SJSA1 (cell line): ENCODE data around the gene FAP. TPM values are rescaled to one million over a fixed set of nuclear protein-coding genes. Genes with fewer than 3 reads are reported as not detected.

ENCODE experiments used
- DNase-seq, 2 experiments: peaks; one replicate each; pipeline ENCODE4 v3.0.0-alpha.2; 2015 to 2020; ENCODE audit warnings: low spot score in 2 of 2, low read depth in 1 of 2
- H3K27ac ChIP-seq: fragments of 250-450 bp; sonication (Bioruptor Pico); 2 replicates; pipeline ENCODE4 v1.5.1; 2020; ENCODE audit warnings: mild to moderate bottlenecking, moderate library complexity
- H3K27me3 ChIP-seq: fragments of 250-450 bp; sonication (Bioruptor Pico); replicated peaks from 2 replicates; pipeline ENCODE4 v1.5.1; 2020; ENCODE audit warnings: mild to moderate bottlenecking, moderate library complexity
- H3K36me3 ChIP-seq: fragments of 250-450 bp; sonication (Bioruptor Pico); 2 replicates; pipeline ENCODE4 v1.5.1; 2020; ENCODE audit warnings: mild to moderate bottlenecking
- H3K4me1 ChIP-seq: fragments of 250-450 bp; sonication (Bioruptor Pico); replicated peaks from 2 replicates; pipeline ENCODE4 v1.6.1; 2021; ENCODE audit warnings: mild to moderate bottlenecking
- H3K4me3 ChIP-seq: fragments of 250-450 bp; sonication (Bioruptor Pico); 2 replicates; pipeline ENCODE4 v1.5.1; 2020; ENCODE audit warnings: mild to moderate bottlenecking
- H3K9me3 ChIP-seq: fragments of 250-450 bp; sonication (Bioruptor Pico); replicated peaks from 2 replicates; pipeline ENCODE4 v1.5.1; 2020; ENCODE audit warnings: mild to moderate bottlenecking
- total RNA-seq: library from RNA; depleted of rRNA; stranded (reverse); fragments of >200 nt; shearing (Covaris generic); gene quantifications from 2 replicates; pipeline ENCODE4 v1.2.3, GENCODE V29; 2014

Gene FAP
- total RNA-seq, 1 experiment from 2014 or later, result 35.6 TPM

GRCh38 chr2:162159446-162159845 lies 83.8 kb downstream of the FAP start:
- Histone ChIP-seq H3K27me3 (0 out of 2 replicates have a peak, but pooled peaks cover 2% of the 10 kb centered on the region), H3K27ac (no peak overlapping the region), H3K4me3 (no peak overlapping the region), H3K9me3 (no peaks in the 10 kb centered on the region), H3K4me1 (no peaks in the 10 kb centered on the region), H3K36me3 (no peaks in the 10 kb centered on the region)
- DNase-seq, result no peak

DNA sequence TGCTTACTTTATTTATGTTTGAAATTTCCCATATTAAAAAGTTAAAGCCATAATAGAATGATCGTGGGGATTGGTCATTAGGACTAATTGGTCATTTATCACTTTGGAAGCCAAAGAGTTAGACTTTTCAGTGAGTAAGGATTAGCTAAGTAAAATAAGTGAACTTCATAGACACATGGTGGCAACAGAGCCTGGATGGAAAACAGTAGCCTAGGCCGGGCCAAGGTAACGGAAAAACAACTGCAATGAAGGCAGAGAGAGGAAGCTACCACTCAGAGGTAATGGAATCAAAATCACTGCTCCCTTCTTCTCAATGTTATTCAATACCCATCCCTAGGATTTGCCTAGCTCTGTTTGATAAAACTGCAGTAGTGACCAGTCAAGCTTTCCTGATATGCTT lies 87.1 kb downstream of the FAP start:
- no peak overlapping the region for H3K4me3 ChIP-seq
- no peaks in the 10 kb centered on the region for H3K4me1 ChIP-seq
- H3K27ac ChIP-seq, result no peak overlapping the region
- H3K36me3 ChIP-seq, result no peaks in the 10 kb centered on the region
- H3K27me3 ChIP-seq, result peaks cover 2% of the 10 kb centered on the region; the same call in 1 of the 2 replicates
- H3K9me3 ChIP-seq, result no peaks in the 10 kb centered on the region
- DNase-seq, result no peak

GRCh38 chr2:162155093-162155492 lies 88.2 kb downstream of the FAP start:
- DNase-seq, result no peak
- no peaks in the 10 kb centered on the region for H3K36me3 ChIP-seq
- H3K27ac ChIP-seq, result no peak overlapping the region
- H3K27me3 ChIP-seq, result peaks cover 2% of the 10 kb centered on the region; the same call in 1 of the 2 replicates
- no peak overlapping the region for H3K4me3 ChIP-seq
- no peaks in the 10 kb centered on the region for H3K9me3 ChIP-seq
- no peaks in the 10 kb centered on the region for H3K4me1 ChIP-seq

DNA sequence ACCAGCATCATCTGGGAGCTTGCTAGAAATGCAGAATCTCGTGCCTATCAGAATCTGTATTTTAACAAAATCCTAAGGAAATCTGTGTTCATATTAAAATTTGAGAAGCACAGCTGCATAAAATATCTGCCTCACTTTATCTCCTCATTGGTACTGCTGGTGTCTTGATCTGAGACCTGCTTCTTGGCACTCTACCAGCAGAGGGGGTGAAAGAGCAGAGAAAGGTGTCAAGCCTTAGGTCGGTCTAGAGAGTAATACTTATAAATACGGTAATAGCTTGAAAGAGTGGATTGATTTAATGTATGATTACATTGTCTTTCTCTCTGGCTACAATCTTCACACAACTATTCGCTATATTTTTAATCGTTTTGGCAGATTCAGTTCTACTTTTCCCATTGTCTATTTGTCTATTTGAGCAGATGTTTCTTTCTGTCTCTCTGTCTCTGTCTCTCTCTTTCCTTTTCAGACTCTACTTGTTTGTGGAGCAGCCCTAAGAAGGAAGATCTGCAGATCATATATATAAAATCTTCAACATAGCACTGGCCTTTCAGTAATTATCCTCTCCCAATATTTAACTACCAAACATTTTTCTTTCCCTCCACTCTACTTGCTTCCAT lies 89.5 kb downstream of the FAP start:
- H3K4me1 ChIP-seq, result no peaks in the 10 kb centered on the region
- no peak overlapping the region for H3K27ac ChIP-seq
- H3K27me3 ChIP-seq, result no peaks in the 10 kb centered on the region; the same call in 1 of the 2 replicates
- H3K9me3 ChIP-seq, result no peaks in the 10 kb centered on the region
- peak; percentile 24 to 59 for DNase-seq
- no peak overlapping the region for H3K4me3 ChIP-seq
- no peaks in the 10 kb centered on the region for H3K36me3 ChIP-seq

GRCh38 chr2:162152147-162152546 lies 91.1 kb downstream of the FAP start, which contains the start of gene GCG:
GCG (minus strand) TSS chr2:162152247; CDS start chr2:162149178, 3,069 bp downstream.
- H3K27ac ChIP-seq, result no peak within 1 kb of the TSS
- no peaks in the 10 kb centered on the region for H3K9me3 ChIP-seq
- H3K4me3 ChIP-seq, result no peak within 1 kb of the TSS
- H3K4me1 ChIP-seq, result peaks cover under 1% of the 10 kb centered on the region
- no peaks in the 10 kb centered on the region; the same call in 1 of the 2 replicates for H3K27me3 ChIP-seq
- DNase-seq, result no peak
- H3K36me3 ChIP-seq, result no peaks in the 10 kb centered on the region

DNA sequence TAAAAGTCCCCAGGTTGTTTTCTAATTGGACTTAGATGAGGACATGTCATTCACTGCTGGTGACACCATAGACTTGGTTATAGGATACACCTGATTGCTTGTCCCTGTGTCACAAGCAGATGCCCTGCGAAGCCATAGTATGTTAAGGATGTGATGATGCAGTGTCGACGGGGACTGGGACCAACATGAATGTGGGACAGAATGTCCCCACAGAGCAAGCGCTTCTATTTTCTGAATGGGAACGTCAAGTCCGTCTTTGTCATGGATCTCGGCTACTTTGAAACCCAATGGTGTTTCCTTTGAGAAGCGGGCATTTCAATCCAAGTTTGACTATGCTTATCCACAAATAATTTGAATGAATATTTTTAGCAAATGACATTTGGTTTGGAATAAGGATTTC lies 93.3 kb downstream of the FAP start:
- no peak overlapping the region for H3K4me3 ChIP-seq
- no peaks in the 10 kb centered on the region for H3K36me3 ChIP-seq
- peaks cover 8% of the 10 kb centered on the region for H3K4me1 ChIP-seq
- H3K27me3 ChIP-seq, result no peaks in the 10 kb centered on the region; the same call in 1 of the 2 replicates
- H3K27ac ChIP-seq, result no peak overlapping the region
- no peaks in the 10 kb centered on the region for H3K9me3 ChIP-seq
- no peak for DNase-seq

DNA sequence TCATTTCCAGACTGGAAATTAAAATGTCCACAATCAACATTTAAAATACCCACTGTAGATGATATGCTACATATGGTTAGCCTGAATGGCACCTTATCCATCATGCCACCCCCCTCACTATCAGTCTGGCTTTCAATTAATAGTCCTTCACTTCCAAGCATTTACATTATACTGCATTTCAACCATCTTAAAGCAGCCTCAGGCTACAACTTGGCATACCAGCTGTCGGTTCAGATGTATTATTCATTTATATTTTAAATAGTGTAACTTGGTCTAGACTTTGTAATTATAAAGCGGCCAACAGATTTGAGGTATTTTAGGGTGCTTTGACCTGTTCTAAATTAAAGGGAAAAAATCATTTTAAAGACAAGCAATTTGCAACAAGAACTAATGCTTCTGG lies 93.8 kb downstream of the FAP start:
- peaks cover 8% of the 10 kb centered on the region for H3K4me1 ChIP-seq
- H3K27ac ChIP-seq, result no peak overlapping the region
- H3K4me3 ChIP-seq, result no peak overlapping the region
- no peak for DNase-seq
- no peaks in the 10 kb centered on the region for H3K9me3 ChIP-seq
- no peaks in the 10 kb centered on the region for H3K36me3 ChIP-seq
- H3K27me3 ChIP-seq, result no peaks in the 10 kb centered on the region; the same call in 1 of the 2 replicates

- Histone ChIP-seq H3K27ac (no peak overlapping the region), H3K9me3 (no peaks in the 10 kb centered on the region), H3K36me3 (no peaks in the 10 kb centered on the region), H3K27me3 (no peaks in the 10 kb centered on the region; the same call in 1 of the 2 replicates), H3K4me1 (peaks cover 8% of the 10 kb centered on the region), H3K4me3 (no peak overlapping the region)
- no peak for DNase-seq
Measured at GRCh38 chr2:162148956-162149355, 94.3 kb downstream of the FAP start.

- Histone ChIP-seq H3K4me1 (peaks cover 8% of the 10 kb centered on the region), H3K36me3 (no peaks in the 10 kb centered on the region)
Measured at GRCh38 chr2:162143969-162144368, 99.3 kb downstream of the FAP start.

GRCh38 chr2:162138310-162138709 lies 104.9 kb downstream of the FAP start:
- Histone ChIP-seq H3K9me3 (no peaks in the 10 kb centered on the region), H3K27me3 (0 out of 2 replicates have a peak, but pooled peaks cover 2% of the 10 kb centered on the region), H3K36me3 (no peaks in the 10 kb centered on the region), H3K27ac (no peak overlapping the region), H3K4me1 (no peaks in the 10 kb centered on the region), H3K4me3 (no peak overlapping the region)
- no peak for DNase-seq

More at GRCh38 chr2:162143969-162144368, 99.3 kb downstream of the FAP start:
- Histone ChIP-seq H3K9me3 (no peaks in the 10 kb centered on the region), H3K27me3 (0 out of 2 replicates have a peak, but pooled peaks cover 2% of the 10 kb centered on the region), H3K27ac (no peak overlapping the region), H3K4me3 (no peak overlapping the region)
- DNase-seq, result no peak

GRCh38 chr2:162127422-162127821 lies 115.8 kb downstream of the FAP start:
- DNase-seq, result no peak

DNA sequence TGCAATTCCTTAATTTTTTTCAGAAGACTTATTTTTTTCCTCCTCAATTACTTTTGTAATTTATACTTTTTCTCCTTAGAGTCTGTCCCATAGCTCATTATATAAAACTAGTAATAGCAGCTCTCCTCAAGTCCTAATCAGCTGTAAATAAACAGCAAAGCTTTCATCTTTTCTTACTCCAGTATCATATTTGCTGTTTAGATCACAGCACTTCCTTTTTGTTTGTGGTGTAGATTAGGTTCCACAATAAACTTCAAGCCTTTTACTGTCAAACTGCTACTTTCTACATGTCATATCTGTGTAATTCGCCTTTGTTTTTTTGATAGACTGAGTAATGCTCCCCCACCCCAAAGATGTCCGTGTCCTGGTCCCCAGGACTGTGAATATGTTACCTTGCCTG lies 116.7 kb downstream of the FAP start:
- Histone ChIP-seq H3K27me3 (peaks cover 7% of the 10 kb centered on the region; the same call in 1 of the 2 replicates), H3K27ac (no peak overlapping the region), H3K9me3 (no peaks in the 10 kb centered on the region), H3K4me1 (no peaks in the 10 kb centered on the region), H3K36me3 (no peaks in the 10 kb centered on the region), H3K4me3 (no peak overlapping the region)
- DNase-seq, result no peak

More at GRCh38 chr2:162127422-162127821, 115.8 kb downstream of the FAP start:
- Histone ChIP-seq H3K27me3 (peaks cover 7% of the 10 kb centered on the region; the same call in 1 of the 2 replicates), H3K4me3 (no peak overlapping the region), H3K36me3 (no peaks in the 10 kb centered on the region), H3K27ac (no peak overlapping the region), H3K9me3 (no peaks in the 10 kb centered on the region), H3K4me1 (no peaks in the 10 kb centered on the region)

- DNase-seq, result no peak
Measured at GRCh38 chr2:162126111-162126519, 117.1 kb downstream of the FAP start.

GRCh38 chr2:162125138-162125537 lies 118.1 kb downstream of the FAP start:
- H3K9me3 ChIP-seq, result no peaks in the 10 kb centered on the region
- peaks cover 3% of the 10 kb centered on the region; the same call in 1 of the 2 replicates for H3K27me3 ChIP-seq
- no peaks in the 10 kb centered on the region for H3K36me3 ChIP-seq
- no peak for DNase-seq
- H3K27ac ChIP-seq, result no peak overlapping the region
- H3K4me1 ChIP-seq, result no peaks in the 10 kb centered on the region
- H3K4me3 ChIP-seq, result no peak overlapping the region

More at GRCh38 chr2:162126111-162126519, 117.1 kb downstream of the FAP start:
- Histone ChIP-seq H3K27me3 (peaks cover 7% of the 10 kb centered on the region; the same call in 1 of the 2 replicates), H3K4me1 (no peaks in the 10 kb centered on the region), H3K4me3 (no peak overlapping the region), H3K9me3 (no peaks in the 10 kb centered on the region), H3K27ac (no peak overlapping the region), H3K36me3 (no peaks in the 10 kb centered on the region)
